BLaER1 (cell line): ENCODE results near the gene SERTAD3.
"Not testable (repeated sequence)": the region's sequence is repeated elsewhere in the genome, so short reads cannot be mapped to it uniquely, and the experiment has no call there.

ENCODE experiments used
- H3K27ac ChIP-seq: shearing (Covaris generic); formaldehyde crosslinking; 2 replicates; pipeline ENCODE4 v1.8.1; 2022
- H3K27me3 ChIP-seq: shearing (Covaris generic); formaldehyde crosslinking; 2 replicates; pipeline ENCODE4 v1.8.1; 2022
- H3K36me3 ChIP-seq: shearing (Covaris generic); formaldehyde crosslinking; 2 replicates; pipeline ENCODE4 v1.8.1; 2022
- H3K4me1 ChIP-seq: shearing (Covaris generic); formaldehyde crosslinking; 2 replicates; pipeline ENCODE4 v1.8.1; 2022
- H3K4me2 ChIP-seq: shearing (Covaris generic); formaldehyde crosslinking; 2 replicates; pipeline ENCODE4 v1.8.1; 2022
- H3K4me3 ChIP-seq: shearing (Covaris generic); formaldehyde crosslinking; 2 replicates; pipeline ENCODE4 v1.8.1; 2022
- H3K9ac ChIP-seq: shearing (Covaris generic); formaldehyde crosslinking; 2 replicates; pipeline ENCODE4 v1.8.1; 2022
- H3K9me3 ChIP-seq: shearing (Covaris generic); formaldehyde crosslinking; 2 replicates; pipeline ENCODE4 v1.8.1; 2022
- H4K20me1 ChIP-seq: shearing (Covaris generic); formaldehyde crosslinking; 2 replicates; pipeline ENCODE4 v1.8.1; 2022
- Cebpa-rat ChIP-seq: shearing (Covaris generic); IDR thresholded peaks from 2 replicates; pipeline ENCODE4 v1.8.1; 2022

SERTAD3 gene

GRCh38 chr19:40411958-40412499 is 32.1 kb downstream of the SERTAD3 start:
- no peaks in the 10 kb centered on the region for H3K9me3 ChIP-seq
- peak overlapping the region; percentile 78 for H3K9ac ChIP-seq
- peak overlapping the region; percentile 52 for H3K4me3 ChIP-seq
- no peak for TF ChIP-seq Cebpa-rat
- no peaks in the 10 kb centered on the region for H3K27me3 ChIP-seq
- H3K27ac ChIP-seq, result peak overlapping the region; percentile 88
- no peaks in the 10 kb centered on the region for H4K20me1 ChIP-seq
- peak overlapping the region; percentile 96 for H3K4me2 ChIP-seq
- peaks cover 91% of the 10 kb centered on the region for H3K4me1 ChIP-seq
- peaks cover 6% of the 10 kb centered on the region; the same call in 1 of the 2 replicates for H3K36me3 ChIP-seq

DNA sequence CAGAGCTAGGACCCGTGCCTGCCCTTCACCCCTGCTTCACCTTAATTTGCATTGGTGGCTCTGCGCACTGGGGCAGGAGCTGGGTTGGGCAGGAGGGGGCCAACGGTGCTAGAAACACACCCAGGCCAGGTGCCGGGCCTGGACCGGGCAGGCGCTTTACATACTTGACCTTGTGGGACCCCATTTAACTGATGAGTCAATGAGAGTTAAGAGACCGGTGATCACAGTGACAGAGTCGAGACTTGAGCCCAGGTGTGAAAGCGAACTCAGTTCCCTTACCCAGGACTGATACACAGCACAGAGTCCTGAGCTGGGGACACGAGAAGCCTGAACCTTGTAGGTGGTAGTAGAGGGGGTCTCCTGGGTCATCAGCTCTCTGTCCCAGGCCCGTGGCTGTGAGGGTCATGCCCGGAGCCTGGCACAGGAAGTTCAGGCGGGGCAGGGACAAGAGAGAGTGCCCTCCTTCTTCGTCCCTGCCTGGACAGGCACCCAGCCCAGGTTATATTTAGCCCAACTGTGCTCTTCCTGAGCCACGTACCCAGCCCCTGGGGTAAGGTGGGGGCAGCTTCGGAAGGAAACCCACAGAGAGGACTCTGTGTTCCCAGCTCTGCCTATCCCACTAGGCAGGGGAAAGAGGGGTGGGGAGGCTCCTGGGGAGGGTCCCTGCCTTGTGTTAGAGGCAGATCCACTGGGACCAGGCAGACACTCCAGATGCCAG is 32.9 kb downstream of the SERTAD3 start:
- Histone ChIP-seq H3K36me3 (peaks cover 6% of the 10 kb centered on the region; the same call in 1 of the 2 replicates), H3K4me3 (peak overlapping the region; percentile 52), H3K9ac (peak overlapping the region; percentile 78), H3K9me3 (no peaks in the 10 kb centered on the region), H3K4me1 (peaks cover 84% of the 10 kb centered on the region), H3K4me2 (peak overlapping the region; percentile 96), H3K27ac (peak overlapping the region; percentile 88), H3K27me3 (no peaks in the 10 kb centered on the region), H4K20me1 (no peaks in the 10 kb centered on the region)
- TF ChIP-seq Cebpa-rat, result no peak

DNA sequence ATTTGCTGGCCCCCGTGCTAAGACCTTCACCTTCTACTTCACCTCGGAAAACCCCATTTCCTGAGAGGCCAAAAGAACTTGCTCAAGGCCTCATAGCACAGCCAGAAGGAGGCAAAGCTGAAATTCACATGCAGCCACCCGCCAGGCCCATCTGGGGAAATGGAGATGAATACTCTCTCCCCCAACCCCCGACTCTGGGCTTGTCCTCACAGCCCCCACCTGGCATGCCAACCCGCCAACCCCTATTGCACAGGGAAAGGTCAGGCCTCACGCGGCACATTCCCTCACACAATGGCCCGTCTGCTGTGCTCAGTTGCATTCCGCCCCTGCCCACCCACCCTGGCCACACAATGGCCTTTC is 34.1 kb downstream of the SERTAD3 start:
- no peaks in the 10 kb centered on the region for H4K20me1 ChIP-seq
- no peak for TF ChIP-seq Cebpa-rat
- H3K27me3 ChIP-seq, result no peaks in the 10 kb centered on the region
- peaks cover 78% of the 10 kb centered on the region for H3K4me1 ChIP-seq
- no peak overlapping the region for H3K27ac ChIP-seq
- peaks cover 6% of the 10 kb centered on the region; the same call in 1 of the 2 replicates for H3K36me3 ChIP-seq
- H3K4me2 ChIP-seq, result peak overlapping the region; percentile 96
- no peak overlapping the region for H3K4me3 ChIP-seq
- no peak overlapping the region for H3K9ac ChIP-seq
- H3K9me3 ChIP-seq, result no peaks in the 10 kb centered on the region

GRCh38 chr19:40408598-40408925 is 35.6 kb downstream of the SERTAD3 start:
- not testable (repeated sequence) for H3K36me3 ChIP-seq, H3K27me3 ChIP-seq, H3K4me3 ChIP-seq, H3K27ac ChIP-seq, H4K20me1 ChIP-seq, H3K9ac ChIP-seq, H3K9me3 ChIP-seq
- Histone ChIP-seq H3K4me2 (peak overlapping the region; percentile 27), H3K4me1 (peaks cover 72% of the 10 kb centered on the region)

- peaks cover 70% of the 10 kb centered on the region for H3K4me1 ChIP-seq
- no peak overlapping the region for H3K27ac ChIP-seq
- H3K9ac ChIP-seq, result no peak overlapping the region
- no peaks in the 10 kb centered on the region for H3K9me3 ChIP-seq
- H4K20me1 ChIP-seq, result no peaks in the 10 kb centered on the region
- H3K36me3 ChIP-seq, result peaks cover 6% of the 10 kb centered on the region; the same call in 1 of the 2 replicates
- TF ChIP-seq Cebpa-rat, result no peak
- no peak overlapping the region for H3K4me3 ChIP-seq
- peak overlapping the region; percentile 27 for H3K4me2 ChIP-seq
- no peaks in the 10 kb centered on the region for H3K27me3 ChIP-seq
Measured at GRCh38 chr19:40407714-40408597, 36.2 kb downstream of the SERTAD3 start.

DNA sequence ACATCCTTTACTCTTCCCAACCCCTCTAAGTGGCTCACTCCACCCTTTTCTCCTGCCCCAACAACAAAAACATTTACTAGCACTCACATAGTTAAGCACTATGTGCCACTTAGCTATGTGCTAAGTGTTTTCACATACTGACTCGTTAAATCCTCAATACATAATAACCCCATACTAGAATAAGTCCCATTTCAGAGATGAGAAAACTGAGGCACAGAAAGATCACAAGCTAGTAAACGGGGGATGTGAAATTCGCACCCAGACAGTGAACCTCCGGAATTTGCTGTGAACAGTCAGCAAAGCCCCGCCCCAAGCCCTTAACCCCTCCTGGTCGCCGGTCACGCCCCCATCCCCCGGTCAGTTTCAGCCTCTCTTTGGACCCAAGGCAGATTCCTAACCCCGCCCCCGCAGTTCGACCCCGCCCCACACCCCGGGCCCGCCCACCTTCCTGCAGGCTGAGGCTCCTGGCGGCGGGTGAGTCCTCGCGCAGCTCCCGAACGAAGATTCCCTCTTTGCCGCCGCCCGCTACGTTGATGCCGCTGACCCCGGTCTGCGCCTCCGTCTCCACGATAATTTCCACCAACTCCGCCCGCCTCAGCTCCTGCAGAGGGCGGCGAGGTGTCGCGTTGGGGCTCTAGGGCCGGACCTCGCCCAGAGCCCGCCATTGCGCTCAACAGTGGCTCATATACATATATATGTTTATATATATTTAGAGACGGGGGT is 40.7 kb downstream of the SERTAD3 start:
- no peaks in the 10 kb centered on the region for H3K9me3 ChIP-seq
- TF ChIP-seq Cebpa-rat, result no peak
- H3K27ac ChIP-seq, result no peak overlapping the region
- no peaks in the 10 kb centered on the region for H4K20me1 ChIP-seq
- peak overlapping the region; percentile 71 for H3K9ac ChIP-seq
- H3K4me1 ChIP-seq, result peaks cover 29% of the 10 kb centered on the region
- peaks cover 6% of the 10 kb centered on the region; the same call in 1 of the 2 replicates for H3K36me3 ChIP-seq
- peak overlapping the region; percentile 74 for H3K4me3 ChIP-seq
- H3K27me3 ChIP-seq, result no peaks in the 10 kb centered on the region
- peak overlapping the region; percentile 95 for H3K4me2 ChIP-seq

GRCh38 chr19:40400559-40400958 is 43.6 kb downstream of the SERTAD3 start:
- TF ChIP-seq Cebpa-rat, result no peak
- Histone ChIP-seq H3K4me2 (no peak overlapping the region), H3K9me3 (no peaks in the 10 kb centered on the region), H3K4me3 (no peak overlapping the region), H4K20me1 (no peaks in the 10 kb centered on the region), H3K27ac (no peak overlapping the region), H3K27me3 (no peaks in the 10 kb centered on the region), H3K9ac (no peak overlapping the region), H3K4me1 (peaks cover 20% of the 10 kb centered on the region), H3K36me3 (peaks cover 6% of the 10 kb centered on the region; the same call in 1 of the 2 replicates)

DNA sequence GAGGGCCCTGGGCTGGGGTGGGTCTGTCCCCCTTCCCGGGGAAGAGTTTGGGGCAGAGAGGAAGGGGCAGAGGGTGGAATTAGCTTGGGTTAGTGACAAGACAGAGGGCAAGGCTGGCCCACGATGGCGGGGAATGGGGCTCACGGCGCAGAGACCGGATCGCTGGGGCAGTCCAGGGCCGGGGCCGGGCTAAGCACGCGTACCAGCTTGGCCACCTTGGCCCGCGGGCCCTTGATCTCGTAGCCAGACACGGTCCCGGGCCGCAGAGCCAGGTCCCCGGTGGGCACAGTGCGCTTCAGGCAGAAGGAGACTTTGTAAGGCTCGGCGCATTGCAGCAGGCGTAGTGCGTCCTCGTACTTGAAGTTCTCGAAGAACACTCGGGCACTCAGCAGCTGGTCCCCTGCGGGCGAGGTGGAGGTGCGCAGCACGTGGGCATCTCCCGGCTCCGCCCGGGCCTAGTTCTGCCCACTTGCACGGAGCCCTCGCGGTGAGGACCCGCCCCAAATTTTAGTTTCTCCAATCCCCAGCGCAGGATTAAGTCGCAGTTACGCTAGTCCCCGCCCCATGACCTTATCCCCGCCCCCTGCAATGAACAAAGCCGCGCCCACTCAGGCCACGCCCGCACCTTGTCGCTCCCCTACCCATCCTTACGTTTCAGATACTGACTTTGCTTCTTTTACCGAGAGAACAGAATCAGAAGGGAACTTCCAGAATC is 45.6 kb downstream of the SERTAD3 start:
- peaks cover 16% of the 10 kb centered on the region for H3K4me1 ChIP-seq
- H3K27me3 ChIP-seq, result no peaks in the 10 kb centered on the region
- H3K4me3 ChIP-seq, result no peak overlapping the region
- no peak overlapping the region for H3K4me2 ChIP-seq
- no peak for TF ChIP-seq Cebpa-rat
- no peak overlapping the region for H3K9ac ChIP-seq
- no peaks in the 10 kb centered on the region for H4K20me1 ChIP-seq
- peaks cover 6% of the 10 kb centered on the region; the same call in 1 of the 2 replicates for H3K36me3 ChIP-seq
- no peaks in the 10 kb centered on the region for H3K9me3 ChIP-seq
- H3K27ac ChIP-seq, result no peak overlapping the region

GRCh38 chr19:40397568-40397906 is 46.6 kb downstream of the SERTAD3 start:
- peaks cover 8% of the 10 kb centered on the region; the same call in 1 of the 2 replicates for H3K4me1 ChIP-seq
- no peak overlapping the region for H3K4me2 ChIP-seq
- H3K27ac ChIP-seq, result no peak overlapping the region
- H3K27me3 ChIP-seq, result no peaks in the 10 kb centered on the region
- TF ChIP-seq Cebpa-rat, result no peak
- H3K9ac ChIP-seq, result no peak overlapping the region
- H4K20me1 ChIP-seq, result no peaks in the 10 kb centered on the region
- H3K36me3 ChIP-seq, result peaks cover 6% of the 10 kb centered on the region; the same call in 1 of the 2 replicates
- no peaks in the 10 kb centered on the region for H3K9me3 ChIP-seq
- no peak overlapping the region for H3K4me3 ChIP-seq
